Measurements from ENCODE around the gene LRRC30. TPM values are rescaled to one million over a fixed set of nuclear protein-coding genes. Genes with fewer than 3 reads are reported as not detected.

The LRRC30 gene
- total and polyA plus RNA-seq, 2 of the 4 experiments (the other 2 are of a cell fraction) = not detected

DNA sequence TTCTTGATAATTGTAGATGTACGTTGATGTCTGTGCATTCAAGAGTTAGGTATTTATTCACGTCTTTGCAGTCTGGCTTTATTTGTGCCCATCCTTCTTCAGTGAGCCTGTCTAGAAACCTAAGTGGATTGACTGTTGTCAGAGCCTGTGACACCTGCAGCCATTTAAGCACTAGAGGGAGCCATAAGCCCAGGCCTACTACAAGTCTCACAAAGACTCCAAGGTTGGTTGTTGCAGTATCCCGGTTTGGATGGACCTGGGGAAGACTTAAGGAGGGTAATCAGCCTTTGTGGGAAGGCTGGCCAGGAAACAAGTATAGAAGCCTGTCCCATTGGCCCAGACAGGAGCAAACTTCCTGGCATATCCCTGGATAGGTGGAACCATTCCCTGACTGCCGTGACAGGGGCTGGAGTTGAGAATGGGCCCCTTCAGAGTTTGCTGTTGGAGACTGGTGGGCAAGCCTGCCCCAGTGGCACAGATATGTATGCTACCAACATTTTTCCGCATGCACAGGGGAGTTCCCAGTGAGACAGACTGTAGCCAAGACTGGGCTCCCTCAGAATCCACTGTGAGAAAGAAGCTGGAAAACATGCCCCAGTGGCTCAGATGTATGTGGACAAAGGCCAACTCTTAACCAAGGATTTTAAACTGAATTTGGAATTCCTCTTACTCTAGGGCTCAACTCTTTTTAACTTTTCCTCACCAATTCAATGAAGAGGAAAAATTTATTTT is 9.3 kb upstream of the LRRC30 start:
- intact Hi-C loops (cut with micrococcal nuclease) = no loop called here
- dilution Hi-C loops (cut with HindIII; ENCODE audit: low sequenced_read_pairs, unreplicated experiment) = no loop called here
- no peak overlapping the region for H2BK5ac ChIP-seq (ENCODE audit: low read depth, low read length, poor library complexity, severe bottlenecking)
- no peak overlapping the region for H2AK5ac ChIP-seq (ENCODE audit: low read depth, low read length)
- no peak overlapping the region for H2AK9ac ChIP-seq (replicated peaks; ENCODE audit: low read depth, low read length, poor library complexity)
- no peak overlapping the region for H2BK15ac ChIP-seq (ENCODE audit: low read depth, low read length)
- H4K91ac ChIP-seq (ENCODE audit: insufficient read depth, low read depth, low read length) = no peak overlapping the region
- in situ Hi-C loops (cut with MboI; ENCODE audit: low sequenced_read_pairs) = loop anchor here (10.0 kb wide), 1 partner anchor 1263 kb away; no protein-coding TSS in a partner anchor
- ATAC-seq (ENCODE audit: low read depth) = peak; percentile 97
- H2AFZ ChIP-seq (replicated peaks; ENCODE audit: low read length, poor library complexity) = peak overlapping the region; percentile 37
- H3K4ac ChIP-seq (ENCODE audit: low read depth, low read length) = no peak overlapping the region
- ChIA-PET CTCF (interaction anchor here (0.6 to 1.2 kb wide), 4 partner anchors 13 to 1259 kb away, joined by 3 to 4 read pairs (median 3); no protein-coding TSS in a partner anchor), POLR2A (ENCODE audit: unreplicated experiment) (no interaction called here)
- no peak overlapping the region for H3K4me2 ChIP-seq (ENCODE audit: low read depth, low read length)
- BruUV-seq (replicated peaks) = no TSS peak
- no peak overlapping the region for H4K5ac ChIP-seq (ENCODE audit: low read depth, low read length)
- H3K9me3 ChIP-seq (ENCODE audit: control insufficient read depth, insufficient read depth, low read length) = no peaks in the 10 kb centered on the region
- H2BK20ac ChIP-seq (ENCODE audit: low read depth, low read length) = no peak overlapping the region
- no peak overlapping the region for H3K9ac ChIP-seq (ENCODE audit: low read depth, low read length)
- TF ChIP-seq SMC3 (IDR thresholded peaks at IDR 0.05; ENCODE audit: low read depth, low read length) (peak; percentile 61), CTCF (conservative IDR thresholded peaks at IDR 0.05; ENCODE audit: low read depth, low read length) (peak; percentile 79), RAD21 (IDR thresholded peaks at IDR 0.05; ENCODE audit: low read length) (peak; percentile 90), RFX5 (IDR thresholded peaks at IDR 0.05; ENCODE audit: low read depth, low read length) (no peak), BHLHE40 (IDR thresholded peaks at IDR 0.05; ENCODE audit: low read depth, low read length) (no peak), MXI1 (IDR thresholded peaks at IDR 0.05; ENCODE audit: borderline replicate concordance, low read depth, low read length) (no peak)
- H3K79me1 ChIP-seq (ENCODE audit: low read depth in 1 of 2, low read length in 2 of 2) = no peaks in the 10 kb centered on the region
- no peaks in the 10 kb centered on the region for H3K4me1 ChIP-seq (ENCODE audit: control insufficient read depth, insufficient read depth, low read length)
- no peaks in the 10 kb centered on the region for H4K20me1 ChIP-seq (ENCODE audit: insufficient read depth, low read length)
- H3K27ac ChIP-seq (ENCODE audit: insufficient read depth, low read length) = no peak overlapping the region
- peak; percentile 69 for DNase-seq
- H2BK120ac ChIP-seq (ENCODE audit: low read depth, low read length) = no peak overlapping the region
- no peaks in the 10 kb centered on the region for H3K9me1 ChIP-seq (ENCODE audit: insufficient read depth, low read length)
- no peak overlapping the region for H3K18ac ChIP-seq (ENCODE audit: low read depth, low read length)
- no peak overlapping the region for H3K23ac ChIP-seq (ENCODE audit: low read depth, low read length)
- H3K56ac ChIP-seq (ENCODE audit: extremely low read depth, insufficient read depth, low read length) = no peak overlapping the region
- no peak overlapping the region for H3K14ac ChIP-seq (replicated peaks; ENCODE audit: low read depth, low read length)
- WGBS, 2 experiments (ENCODE audit: extremely low coverage in 2 of 2, insufficient read length in 1 of 2) = no CpG with 5 or more reads among the region's 5 CpGs
- H4K8ac ChIP-seq (ENCODE audit: low read depth in 2 of 2, low read length in 2 of 2) = no peak overlapping the region
- peaks cover 3% of the 10 kb centered on the region for H3K27me3 ChIP-seq (ENCODE audit: control insufficient read depth, insufficient read depth, low read length)
- H3K4me3 ChIP-seq (ENCODE audit: insufficient read depth, low read depth, low read length) = no peak overlapping the region
- H3K36me3 ChIP-seq (ENCODE audit: control insufficient read depth, insufficient read depth, low read length) = no peaks in the 10 kb centered on the region

Measured in IMR-90 (cell line).